ENCODE results near the gene LMNB1.

The LMNB1 gene

DNA sequence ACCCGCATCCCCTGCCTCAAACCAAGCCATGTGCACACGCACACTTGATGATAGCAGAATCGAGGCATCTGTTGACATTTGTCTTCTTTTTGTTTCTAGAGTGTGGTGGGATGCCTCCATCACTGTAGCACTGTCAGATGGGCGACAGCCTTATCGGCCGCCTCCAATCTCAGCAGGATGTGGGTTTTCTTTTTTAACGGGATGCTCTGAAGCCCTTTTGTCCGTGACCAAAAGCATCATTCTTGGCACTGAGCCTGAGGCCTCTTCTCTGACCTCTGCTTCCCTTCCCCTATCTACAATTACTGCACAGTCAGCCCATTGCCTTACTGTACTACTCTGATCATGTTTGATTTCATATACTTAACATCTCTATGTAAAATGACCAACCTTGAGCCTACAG is 78.3 kb downstream of the LMNB1 start:
- DNase-seq (ENCODE audit: low read depth in 3 of 3): no peak

DNA sequence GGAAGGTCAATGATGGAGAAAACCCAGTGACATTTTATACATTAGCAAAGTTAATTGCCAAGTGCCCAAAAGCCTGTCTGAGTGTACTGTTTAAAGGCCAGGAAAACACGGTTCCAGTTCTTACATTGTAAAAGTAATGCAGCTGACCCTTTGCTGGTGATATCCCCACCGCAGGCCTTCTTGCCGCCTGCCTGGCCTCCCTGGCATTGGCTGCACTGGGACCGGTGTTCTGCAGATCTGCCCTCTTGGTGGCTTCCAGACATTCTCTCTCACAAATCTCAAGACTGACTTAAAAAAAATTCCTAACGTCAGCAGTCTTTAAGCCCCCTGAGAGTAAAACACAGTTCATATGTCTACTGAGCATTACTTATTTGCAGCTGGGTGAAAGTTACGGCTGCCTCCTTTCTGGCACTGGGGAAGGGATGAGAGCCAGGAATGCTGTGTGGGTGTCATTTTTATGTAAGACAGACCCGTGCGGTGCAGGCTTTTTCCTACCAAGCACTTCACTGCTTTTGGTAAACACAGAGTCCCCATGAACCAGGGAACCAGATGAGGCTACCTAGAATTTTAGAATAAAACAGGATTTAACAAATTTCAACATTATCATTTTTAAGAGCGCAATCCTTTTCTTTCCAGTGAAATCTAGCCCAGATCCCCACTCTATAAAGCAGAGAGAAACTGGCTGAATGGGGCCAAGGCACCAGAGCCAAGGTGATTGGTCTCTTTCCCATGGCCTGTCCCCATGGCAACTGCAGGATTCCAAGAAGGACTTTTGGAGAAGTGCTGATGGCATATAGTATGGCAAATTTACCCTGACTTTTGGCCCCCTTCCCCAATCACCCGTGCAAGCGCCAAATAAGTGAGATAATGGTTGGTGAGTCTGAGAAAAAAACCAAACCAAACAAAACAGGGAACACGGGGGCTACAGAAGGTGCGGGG is 80.8 kb downstream of the LMNB1 start:
- no peak for DNase-seq (ENCODE audit: low read depth in 3 of 3)

- no peak for DNase-seq (ENCODE audit: low read depth in 3 of 3)
Measured at GRCh38 chr5:126858441-126858840, 81.5 kb downstream of the LMNB1 start.

DNA sequence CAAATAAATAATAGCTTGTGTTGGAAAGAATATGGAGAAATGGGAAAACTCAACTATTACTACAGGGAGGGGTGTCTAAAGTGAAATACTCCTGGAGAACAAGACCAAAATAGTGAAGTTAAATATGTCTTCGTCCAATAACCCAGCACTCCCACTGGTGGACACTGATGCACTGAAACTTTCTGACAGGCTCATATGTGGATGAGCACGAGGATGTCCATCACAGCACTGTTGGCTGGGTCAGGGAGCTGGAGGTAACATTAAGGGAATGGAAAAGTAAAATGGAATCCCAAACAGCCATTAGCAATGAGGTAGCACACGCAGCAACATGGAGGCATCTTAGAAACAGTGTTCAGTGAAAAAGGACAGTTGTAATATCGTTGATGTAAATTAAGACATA is 86.5 kb downstream of the LMNB1 start:
- DNase-seq (ENCODE audit: low read depth in 3 of 3): no peak

DNA sequence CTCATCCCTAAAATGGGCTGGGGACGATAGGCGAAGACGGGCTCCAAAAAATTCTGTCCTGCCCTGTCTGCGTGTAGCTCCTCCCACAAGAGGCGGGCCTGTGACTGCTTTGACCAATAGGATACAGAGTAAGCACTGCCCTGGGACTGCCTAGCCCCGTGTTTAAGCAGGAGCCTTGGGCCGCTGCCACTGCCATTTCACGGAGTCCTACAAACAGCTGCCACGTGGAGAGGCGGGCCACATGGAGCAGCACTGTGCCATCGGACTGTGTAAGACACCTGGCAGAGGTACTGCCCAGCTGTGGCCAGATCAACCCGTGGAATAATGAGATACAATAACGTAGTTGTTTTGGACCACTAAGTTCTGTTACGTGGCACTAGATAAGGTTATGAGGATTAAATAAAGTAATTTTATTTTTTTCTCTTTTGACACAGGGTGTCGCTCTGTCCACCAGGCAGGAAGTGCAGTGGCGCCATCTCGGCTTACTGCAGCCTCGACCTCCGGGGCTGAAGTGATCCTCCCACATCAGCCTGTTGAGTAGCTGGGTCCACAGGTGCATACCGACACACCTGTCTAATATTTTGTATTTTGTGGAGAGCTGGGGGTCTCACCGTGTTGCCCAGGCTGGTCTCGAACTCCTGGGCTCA is 87.2 kb downstream of the LMNB1 start:
- no peak for DNase-seq (ENCODE audit: low read depth in 3 of 3)

DNA sequence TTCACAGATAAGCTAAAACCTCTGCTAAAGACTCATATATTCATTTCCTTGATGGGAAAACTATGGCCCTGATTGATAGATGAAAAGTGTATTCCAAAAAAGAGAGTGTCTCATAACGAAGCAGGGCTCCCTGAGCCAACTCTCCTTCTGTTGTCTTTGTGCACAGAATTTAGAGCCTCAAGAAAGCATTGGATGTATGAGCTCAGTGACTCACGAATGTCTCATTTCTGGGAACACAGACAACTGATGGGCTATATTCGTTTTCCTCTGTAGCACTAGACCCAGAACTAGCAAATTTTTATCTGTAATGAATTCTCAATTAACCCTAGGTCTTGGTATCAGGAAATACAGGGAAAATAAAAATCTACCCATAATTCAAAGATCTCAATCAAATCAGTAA is 88.4 kb downstream of the LMNB1 start:
- no peak for DNase-seq (ENCODE audit: low read depth in 3 of 3)

- no peak for DNase-seq (ENCODE audit: low read depth in 3 of 3)
Measured at GRCh38 chr5:126866851-126867636, 90.1 kb downstream of the LMNB1 start.

DNA sequence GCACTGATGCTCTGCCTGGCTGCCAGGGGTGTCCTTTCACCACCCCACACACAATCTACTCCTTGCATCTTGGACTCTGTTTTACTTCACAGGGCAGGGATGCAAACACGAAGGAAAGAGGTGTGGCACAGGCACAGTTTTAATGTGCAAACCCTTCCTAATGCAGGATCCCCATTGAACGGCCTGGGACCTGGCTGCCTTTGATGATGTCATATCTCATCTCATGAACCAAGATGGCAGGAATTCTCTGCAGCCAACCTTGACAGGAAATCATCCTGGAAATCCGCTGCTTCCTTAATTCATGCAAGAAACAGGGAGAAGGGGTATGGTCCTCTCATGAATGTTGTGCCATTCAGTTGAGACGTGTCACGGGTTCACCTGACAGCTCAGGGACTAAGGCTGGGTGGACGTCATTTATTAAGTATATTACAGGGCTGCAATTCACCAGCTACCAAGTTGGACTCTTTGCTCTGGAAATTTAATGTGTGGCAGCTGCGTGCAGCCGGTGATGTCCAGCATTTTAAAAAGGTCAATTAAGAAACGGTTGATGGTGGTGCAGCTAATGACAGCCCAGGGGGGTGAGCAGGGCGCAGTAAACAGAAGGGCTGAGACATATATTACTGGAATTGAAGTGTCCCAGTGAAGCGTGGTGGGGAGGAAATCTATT is 91.5 kb downstream of the LMNB1 start:
- no peak for DNase-seq (ENCODE audit: low read depth in 3 of 3)

DNA sequence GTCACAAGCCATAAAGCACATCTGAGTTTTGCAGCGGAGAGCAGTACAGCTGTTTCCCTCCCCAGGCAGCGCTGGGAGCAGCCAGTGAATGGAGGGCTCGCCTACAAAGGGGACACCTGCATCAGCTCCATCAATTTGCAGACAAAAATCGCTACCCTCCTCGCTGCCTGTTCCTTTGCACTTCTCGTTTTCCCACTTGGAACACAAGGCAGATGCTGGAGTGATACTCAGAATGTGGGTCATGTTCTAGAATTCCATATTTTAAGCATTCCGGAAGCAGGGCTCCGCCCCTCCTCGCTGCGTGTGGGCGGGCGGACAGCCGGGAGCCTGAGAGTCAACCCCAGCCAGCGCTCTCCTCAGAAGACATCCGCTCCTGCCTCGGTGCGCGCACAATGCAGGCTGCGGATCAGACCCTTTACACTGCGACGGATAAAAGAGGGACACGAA is 92.1 kb downstream of the LMNB1 start:
- DNase-seq (ENCODE audit: low read depth in 3 of 3): no peak

GRCh38 chr5:126871441-126871840 is 94.5 kb downstream of the LMNB1 start:
- no peak for DNase-seq (ENCODE audit: low read depth in 3 of 3)

DNA sequence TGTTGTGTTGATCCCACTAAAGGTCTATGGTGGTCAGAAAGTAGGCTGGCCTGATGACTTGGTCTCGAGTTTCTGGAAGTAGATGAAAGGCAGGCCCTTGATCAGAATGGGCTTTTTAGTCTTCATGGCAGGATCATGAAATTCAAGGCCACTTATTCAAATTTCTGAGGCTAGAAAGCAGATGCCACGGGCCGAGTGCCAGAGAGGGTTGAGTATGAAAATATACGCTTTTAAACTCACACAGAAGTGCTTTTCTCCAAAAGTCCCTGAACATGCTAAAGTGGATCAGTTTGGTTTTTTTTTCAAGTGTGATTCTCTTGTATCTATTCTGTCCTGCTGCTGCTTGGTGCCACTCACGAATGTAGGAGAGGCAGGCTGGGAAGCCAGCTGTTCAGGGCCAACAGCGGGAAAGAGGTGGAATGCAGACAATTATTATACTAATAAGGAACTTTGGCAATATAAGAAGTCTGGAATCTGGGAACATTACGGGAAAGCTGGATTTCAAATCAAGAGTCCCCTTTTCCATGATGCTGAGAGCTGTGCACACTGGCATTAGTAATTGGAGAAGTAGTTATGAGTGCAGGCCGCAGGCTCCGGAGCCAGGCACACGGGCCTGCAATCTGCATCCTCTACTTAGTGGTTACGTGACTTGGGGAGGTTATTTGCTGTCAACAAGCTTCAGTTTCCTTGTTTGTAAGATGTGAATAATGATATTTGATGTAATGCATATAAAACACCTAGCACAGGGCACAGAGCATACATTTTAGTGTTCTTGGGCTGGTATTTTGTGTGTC is 95.8 kb downstream of the LMNB1 start:
- no peak for DNase-seq (ENCODE audit: low read depth in 3 of 3)

- no peak for DNase-seq (ENCODE audit: low read depth in 3 of 3)
Measured at GRCh38 chr5:126875303-126875785, 98.4 kb downstream of the LMNB1 start.

DNA sequence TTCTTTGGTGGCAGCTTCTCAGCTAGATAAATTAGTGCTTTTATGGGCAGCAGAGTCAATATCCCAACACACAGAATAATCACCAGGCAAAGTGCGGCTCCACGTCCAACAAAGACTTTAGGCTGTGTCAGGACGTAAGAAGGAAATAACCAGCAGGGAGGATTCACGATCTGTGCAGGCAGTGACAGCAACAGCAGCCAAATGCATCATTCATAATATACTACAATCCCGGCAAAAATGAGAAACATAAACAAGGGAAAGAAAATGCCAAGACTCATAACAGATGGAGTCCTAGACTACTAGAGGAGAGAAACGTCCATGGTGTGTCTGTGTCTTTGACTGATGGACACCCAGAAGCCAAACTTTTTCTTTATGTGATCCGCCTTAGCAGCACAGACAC is 100.7 kb downstream of the LMNB1 start:
- DNase-seq (ENCODE audit: low read depth in 3 of 3): no peak

- DNase-seq (ENCODE audit: low read depth in 3 of 3): no peak
Measured at GRCh38 chr5:126878085-126878484, 101.1 kb downstream of the LMNB1 start.

DNA sequence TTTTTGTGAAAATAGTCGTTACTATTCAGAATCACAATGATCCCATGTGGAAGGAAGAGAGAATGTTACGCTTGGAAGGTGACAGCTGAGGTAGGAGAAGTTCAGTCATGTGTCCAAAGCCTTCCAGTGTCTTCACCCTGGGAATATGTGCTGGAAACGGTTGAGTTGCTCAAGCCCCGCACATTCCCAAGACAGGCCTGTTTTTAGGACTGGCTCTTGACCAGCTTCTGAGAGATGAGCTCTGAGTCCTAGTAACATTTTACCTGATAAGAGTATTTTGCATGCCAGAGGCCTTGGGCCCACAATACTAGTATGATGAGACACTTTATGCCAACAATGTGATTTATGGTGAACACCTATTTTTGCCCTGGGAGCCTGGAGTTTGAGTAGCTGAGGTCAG is 101.7 kb downstream of the LMNB1 start:
- DNase-seq (ENCODE audit: low read depth in 3 of 3): no peak

GRCh38 chr5:126881821-126882600 is 105.1 kb downstream of the LMNB1 start:
- no peak for DNase-seq (ENCODE audit: low read depth in 3 of 3)

GRCh38 chr5:126883564-126884245 is 106.8 kb downstream of the LMNB1 start:
- no peak for DNase-seq (ENCODE audit: low read depth in 3 of 3)

- DNase-seq (ENCODE audit: low read depth in 3 of 3): no peak
Measured at GRCh38 chr5:126884269-126884819, 107.4 kb downstream of the LMNB1 start.
